NCI-H82 (cell line): ENCODE data around the gene ZDHHC21.

Source experiments
- DNase-seq: peaks from one replicate; lab custom pipeline; 2025; lab: John Stamatoyannopoulos, UW

The ZDHHC21 gene

DNA sequence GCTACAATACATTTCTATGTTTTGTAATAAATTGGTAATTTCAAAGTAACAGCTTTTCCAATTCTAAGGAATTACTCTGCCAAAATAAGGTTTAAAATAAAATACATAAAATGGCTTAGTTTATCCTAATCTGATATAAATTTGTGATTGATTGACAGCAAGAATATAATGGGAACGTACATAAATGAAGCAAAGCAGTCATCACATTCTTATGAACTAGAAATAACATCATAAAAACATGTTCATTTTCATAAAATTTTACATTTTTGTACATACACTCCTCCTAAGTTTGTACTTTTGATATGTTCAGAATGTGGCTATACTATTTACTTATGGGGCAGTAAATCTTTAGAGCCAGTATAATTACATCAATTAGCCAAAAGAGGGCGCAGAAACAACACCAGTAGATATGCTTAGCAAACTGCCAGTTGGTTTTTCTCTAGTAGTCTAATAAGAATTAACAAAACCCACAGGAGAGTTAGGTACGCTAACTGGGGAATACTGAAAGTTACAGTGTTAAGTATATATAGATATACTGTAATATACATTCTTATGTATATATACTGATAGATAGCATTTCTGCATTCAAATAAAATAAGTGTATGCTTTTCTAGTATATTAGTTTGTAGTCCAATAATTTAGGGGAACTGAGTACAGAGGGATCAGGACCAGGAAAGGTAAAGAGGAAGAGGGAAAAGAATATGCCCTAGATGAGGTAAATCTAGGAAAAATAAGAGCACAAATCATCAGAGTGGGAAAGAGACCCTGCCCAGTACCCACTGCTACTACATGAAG is 76.8 kb downstream of the ZDHHC21 start:
- DNase-seq, result peak; percentile 77

- no peak for DNase-seq
Measured at GRCh38 chr9:14608540-14608939, 84.7 kb downstream of the ZDHHC21 start.

DNA sequence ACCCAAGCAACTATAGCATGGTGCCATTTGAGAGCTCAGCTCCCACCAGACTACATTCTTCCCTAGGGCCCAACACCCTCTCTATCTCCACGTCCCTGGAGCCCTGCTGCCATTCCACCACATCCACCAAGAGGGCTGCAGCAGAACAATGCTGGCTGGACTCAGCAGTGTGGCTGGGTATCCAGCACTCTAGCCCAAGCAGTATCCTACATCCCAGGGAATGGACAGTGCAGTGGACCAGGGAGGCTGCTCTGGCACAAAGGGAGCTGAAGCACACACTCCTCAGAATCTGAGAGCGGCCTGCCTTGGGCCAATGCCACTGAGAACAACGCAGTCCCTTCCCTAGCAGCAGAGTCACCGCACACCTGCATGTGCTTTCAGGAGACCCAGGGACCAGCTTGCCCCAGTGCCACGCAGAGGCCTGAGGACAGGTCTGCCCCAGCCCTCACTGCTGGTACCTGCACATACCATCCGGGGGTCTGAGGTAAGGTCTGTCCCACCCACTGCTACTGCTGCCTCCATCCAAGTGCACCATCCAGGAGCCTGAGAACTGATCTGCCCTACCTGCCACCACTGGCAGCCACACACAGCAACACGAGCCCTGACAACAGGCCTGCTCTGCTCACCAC is 95.9 kb downstream of the ZDHHC21 start:
- DNase-seq, result no peak

- no peak for DNase-seq
Measured at GRCh38 chr9:14593406-14593805, 99.8 kb downstream of the ZDHHC21 start.

GRCh38 chr9:14591411-14591810 is 101.8 kb downstream of the ZDHHC21 start:
- DNase-seq, result no peak

- no peak for DNase-seq
Measured at GRCh38 chr9:14585730-14586473, 107.3 kb downstream of the ZDHHC21 start.

DNA sequence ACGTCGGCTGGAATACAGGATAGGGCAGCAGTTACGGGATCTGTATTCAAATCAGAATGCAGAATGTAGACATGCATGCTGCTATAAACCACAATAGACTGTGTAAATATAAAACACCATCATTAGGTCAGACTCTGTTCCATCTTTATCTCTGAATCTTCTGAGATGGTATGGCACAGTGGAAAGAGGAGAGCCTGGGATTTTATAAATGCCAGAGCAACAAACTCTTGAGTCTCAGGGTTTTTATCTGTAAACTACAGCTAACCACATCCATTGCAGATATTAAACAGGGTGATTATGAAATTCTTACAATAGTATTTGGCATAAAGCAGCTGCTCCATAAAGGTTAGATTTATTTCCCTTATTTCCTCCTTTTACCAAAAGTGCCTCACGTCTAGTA is 108.7 kb downstream of the ZDHHC21 start:
- no peak for DNase-seq

- DNase-seq, result no peak
Measured at GRCh38 chr9:14578030-14578429, 115.2 kb downstream of the ZDHHC21 start.

DNA sequence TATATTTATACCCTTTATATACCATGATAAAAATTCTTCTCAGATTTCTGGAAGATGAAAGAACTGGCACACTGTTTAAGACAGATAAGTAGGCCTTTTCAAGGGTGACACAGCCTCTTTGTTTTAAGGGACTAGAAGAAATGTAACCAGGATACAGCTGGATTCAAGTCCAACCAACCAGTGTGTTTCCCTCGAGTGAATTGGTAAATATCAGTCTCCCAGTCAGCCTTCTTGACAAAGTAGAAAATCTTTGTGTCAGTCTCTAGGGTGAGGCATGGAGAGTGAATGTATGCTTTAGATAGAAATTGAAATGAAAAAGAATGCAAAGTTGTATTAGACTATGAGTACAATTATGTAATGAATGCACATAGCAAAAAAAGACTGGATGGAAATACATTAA is 119.1 kb downstream of the ZDHHC21 start:
- DNase-seq, result no peak

DNA sequence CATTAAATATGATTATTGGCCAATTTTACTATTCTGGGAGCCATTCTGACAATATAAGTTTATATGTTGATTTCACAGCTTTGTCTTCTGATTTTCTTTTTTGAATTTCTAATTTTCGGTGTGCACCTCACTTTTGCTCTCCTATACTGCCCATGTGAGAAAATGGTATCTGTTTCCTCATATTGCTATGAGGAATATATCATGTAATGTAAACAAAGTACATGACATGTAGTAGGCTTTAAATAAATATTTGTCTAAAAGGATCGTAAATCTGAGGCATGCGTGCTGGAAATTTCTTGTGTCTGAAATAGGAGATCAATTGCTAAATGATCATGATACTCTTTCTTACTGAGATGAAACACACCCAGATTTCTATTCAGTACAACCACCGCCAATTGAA is 119.9 kb downstream of the ZDHHC21 start:
- DNase-seq, result no peak

DNA sequence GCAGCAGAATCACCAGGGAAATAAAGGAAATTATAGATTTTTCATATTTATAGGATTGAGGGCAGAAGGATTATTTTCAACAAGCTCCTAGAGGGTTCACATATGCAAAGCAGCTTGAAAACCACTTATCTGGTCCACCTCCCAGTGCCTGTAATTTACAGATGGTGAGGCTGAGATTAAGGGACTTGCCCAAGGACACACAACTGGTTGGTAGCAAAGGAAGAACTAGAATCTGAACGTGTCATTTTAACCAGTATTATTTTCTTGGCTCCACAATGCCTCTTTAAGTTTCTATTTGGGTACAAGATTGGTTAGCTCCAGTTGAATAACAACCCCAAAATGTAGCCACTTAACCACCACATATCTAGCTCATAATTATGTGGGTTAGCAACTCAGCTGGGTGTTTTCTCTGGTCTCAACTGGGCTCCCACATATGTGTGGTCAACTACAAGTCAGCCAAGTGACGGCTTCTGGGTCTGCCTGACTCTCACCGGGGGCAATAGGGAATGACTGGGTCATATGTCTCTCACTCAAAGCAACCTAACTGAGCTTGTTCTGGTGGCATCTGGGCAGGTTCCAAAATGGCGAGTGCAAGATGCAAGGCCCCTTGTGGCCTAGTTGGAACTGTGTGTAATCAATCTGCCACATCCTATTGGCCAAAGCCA is 127.7 kb downstream of the ZDHHC21 start:
- peak; percentile 45 for DNase-seq

- DNase-seq, result peak; percentile 74
Measured at GRCh38 chr9:14563902-14564624, 129.2 kb downstream of the ZDHHC21 start.

DNA sequence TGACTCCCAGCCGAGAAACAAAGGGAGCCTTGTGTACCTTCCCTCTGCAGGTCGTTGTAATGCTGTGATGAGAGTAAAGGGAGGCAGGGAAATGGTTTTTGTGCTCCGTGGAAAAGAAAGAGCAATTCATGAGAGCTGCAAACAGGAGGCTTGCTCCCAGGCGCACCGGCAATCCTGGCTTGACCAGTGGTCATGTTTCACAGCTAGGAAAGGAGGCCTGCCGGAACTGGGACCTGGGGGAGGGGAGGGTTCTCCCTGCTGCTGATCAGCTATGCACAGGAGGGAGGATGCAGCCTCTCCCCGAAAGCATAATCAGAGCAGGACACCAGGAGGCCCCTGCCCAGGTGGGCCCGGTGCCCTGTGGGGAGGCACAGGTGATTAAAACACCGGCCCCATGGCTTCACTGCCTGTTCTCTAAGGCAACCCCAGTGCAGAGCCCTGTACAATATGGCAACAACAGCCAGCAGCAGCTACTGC is 131.3 kb downstream of the ZDHHC21 start:
- DNase-seq, result no peak
